Cardiac muscle cell (in vitro differentiated cells and primary cell): ENCODE measurements around the gene TBC1D32. TPM values are rescaled to one million over a fixed set of nuclear protein-coding genes. Genes with fewer than 3 reads are reported as not detected.

Experiments used
- DNase-seq, 2 donors: peaks; one replicate each; pipeline versions ENCODE4 v3.0.0 to v3.0.0-alpha.2; 2010 to 2017; ENCODE audit warnings: low read depth in 1 of 2, low spot score in 1 of 2
- H3K27ac ChIP-seq: fragments of 200-600 bp; sonication (generic); 2 replicates; pipeline ENCODE4 v1.5.1; 2016
- H3K27me3 ChIP-seq: fragments of 200-600 bp; sonication (generic); 2 replicates; pipeline ENCODE4 v1.6.0; 2016; ENCODE audit warnings: control low read depth
- H3K36me3 ChIP-seq: fragments of 200-600 bp; sonication (generic); 2 replicates; pipeline ENCODE4 v1.5.1; 2016; ENCODE audit warnings: control low read depth
- H3K4me1 ChIP-seq: fragments of 200-600 bp; sonication (generic); 2 replicates; pipeline ENCODE4 v1.8.1; 2017; ENCODE audit warnings: low read depth, mild to moderate bottlenecking, mixed run types
- H3K4me3 ChIP-seq: fragments of 200-600 bp; sonication (generic); 2 replicates; pipeline ENCODE4 v1.5.1; 2016; ENCODE audit warnings: mild to moderate bottlenecking
- H3K9me3 ChIP-seq: fragments of 200-600 bp; sonication (generic); 2 replicates; pipeline ENCODE4 v1.5.1; 2017; ENCODE audit warnings: low read depth, mild to moderate bottlenecking, control low read depth
- CTCF ChIP-seq: IDR thresholded peaks from 2 replicates; pipeline ENCODE4 v1.5.1; 2012; ENCODE audit warnings: low read depth, mild to moderate bottlenecking, low read length
- polyA plus RNA-seq: library from polyadenylated mRNA; unstranded; fragments of >200 nt; fragmentation: Nextera tagmentation; extraction: Ambion mirVana; gene quantifications from 2 replicates; pipeline ENCODE4 v1.2.1, GENCODE V29; 2016
- total RNA-seq: library from RNA; depleted of rRNA; stranded (reverse); fragments of >200 nt; gene quantifications from 2 replicates; pipeline ENCODE4 v1.2.3, GENCODE V29; 2016

The TBC1D32 gene
- total and polyA plus RNA-seq, 2 experiments from 2014 or later: 4.4 to 6.9 TPM

- Histone ChIP-seq H3K27ac (no peak overlapping the region), H3K9me3 (no peaks in the 10 kb centered on the region), H3K4me3 (no peak overlapping the region), H3K36me3 (no peaks in the 10 kb centered on the region), H3K27me3 (no peaks in the 10 kb centered on the region), H3K4me1 (no peaks in the 10 kb centered on the region)
- no peak for TF ChIP-seq CTCF
- DNase-seq: no peak
Measured at GRCh38 chr6:121040831-121041230, 293.4 kb downstream of the TBC1D32 start.

DNA sequence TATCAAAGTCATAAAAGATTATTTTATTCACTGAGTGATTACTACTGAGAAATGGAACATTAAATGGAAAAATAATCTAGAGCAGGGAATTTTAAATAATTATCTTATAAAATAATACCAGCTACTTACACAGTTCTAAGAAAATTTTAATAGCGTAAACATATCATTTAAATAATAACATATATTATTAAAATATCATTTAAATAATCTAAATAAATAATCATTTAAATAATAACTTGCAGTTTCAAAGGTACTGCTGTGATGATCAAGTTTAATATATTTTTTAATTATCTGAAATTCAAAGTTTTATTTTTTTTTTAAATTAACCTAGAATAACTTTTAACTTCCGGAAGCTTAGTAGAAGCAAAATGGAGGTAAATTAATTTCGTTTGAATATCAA is 301.2 kb downstream of the TBC1D32 start:
- Histone ChIP-seq H3K4me3 (no peak overlapping the region), H3K27me3 (no peaks in the 10 kb centered on the region), H3K4me1 (no peaks in the 10 kb centered on the region), H3K27ac (no peak overlapping the region), H3K36me3 (no peaks in the 10 kb centered on the region), H3K9me3 (no peaks in the 10 kb centered on the region)
- DNase-seq: no peak
- TF ChIP-seq CTCF: no peak

GRCh38 chr6:121032268-121033006 is 301.8 kb downstream of the TBC1D32 start:
- Histone ChIP-seq H3K4me3 (no peak overlapping the region), H3K27ac (no peak overlapping the region), H3K4me1 (no peaks in the 10 kb centered on the region), H3K27me3 (no peaks in the 10 kb centered on the region), H3K9me3 (no peaks in the 10 kb centered on the region), H3K36me3 (no peaks in the 10 kb centered on the region)
- no peak for TF ChIP-seq CTCF
- no peak for DNase-seq

Other genes starting within 250 kb of the TBC1D32 start
- 6.5 and 6.8 TPM in 2 replicates for gene GJA1, start 101.2 kb upstream of the TBC1D32 start, total RNA-seq
- gene GJA1, start 101.2 kb upstream of the TBC1D32 start, polyA plus RNA-seq: 2.6 and 3.3 TPM in 2 replicates